H1 (cell line): ENCODE results near the gene KCNQ1. TPM values are rescaled to one million over a fixed set of nuclear protein-coding genes. Genes with fewer than 3 reads are reported as not detected.

Experiments
- CTCF ChIA-PET: fragments of 300-600 bp; sonication (Branson Sonifier 250); formaldehyde crosslinking; loops from one replicate; lab custom pipeline; 2021; ENCODE audit not compliant: partially characterized antibody; lab: Charles Lee
- POLR2A ChIA-PET: fragments of 300-600 bp; sonication (Branson Sonifier 250); formaldehyde crosslinking; loops from one replicate; lab custom pipeline; 2021; ENCODE audit warnings: inconsistent platforms; ENCODE audit not compliant: partially characterized antibody; lab: Charles Lee
- DNase-seq, 2 experiments: peaks; one replicate each; pipeline versions ENCODE4 v3.0.0 to v3.0.0-alpha.2; 2010 to 2022; ENCODE audit warnings: low spot score in 2 of 2, low read depth in 1 of 2, mixed read lengths in 1 of 2
- FAIRE-seq: peaks from 2 replicates; lab custom pipeline; 2011; peaks lifted over from hg19 to GRCh38; lab: Jason Lieb, UNC
- H2AFZ ChIP-seq: 2 replicates; pipeline ENCODE4 v1.8.1; 2012; ENCODE audit warnings: low read length, inconsistent platforms
- H2AK5ac ChIP-seq: 2 replicates; pipeline ENCODE4 v1.6.1; 2013; ENCODE audit warnings: low read depth, low read length
- H2BK120ac ChIP-seq: replicated peaks from 2 replicates; pipeline ENCODE3; 2013; ENCODE audit warnings: low read depth, low read length, inconsistent platforms
- H2BK12ac ChIP-seq: 2 replicates; pipeline ENCODE4 v1.6.1; 2013; ENCODE audit warnings: low read depth, low read length
- H2BK15ac ChIP-seq: 2 replicates; pipeline ENCODE4 v1.6.1; 2013; ENCODE audit warnings: low read length
- H2BK20ac ChIP-seq: 2 replicates; pipeline ENCODE4 v1.6.1; 2013; ENCODE audit warnings: low read length
- H2BK5ac ChIP-seq: 2 replicates; pipeline ENCODE4 v1.6.1; 2013; ENCODE audit warnings: low read depth, low read length
- H3K14ac ChIP-seq: 2 replicates; pipeline ENCODE4 v1.6.1; 2013; ENCODE audit warnings: inconsistent platforms; ENCODE audit not compliant: insufficient read length
- H3K18ac ChIP-seq: 2 replicates; pipeline ENCODE4 v1.6.1; 2013; ENCODE audit warnings: low read length; ENCODE audit errors: extremely low read depth
- H3K23ac ChIP-seq: 2 replicates; pipeline ENCODE4 v1.6.1; 2013; ENCODE audit warnings: inconsistent platforms; ENCODE audit not compliant: insufficient read length
- H3K23me2 ChIP-seq: 2 replicates; pipeline ENCODE4 v1.6.1; 2013; ENCODE audit warnings: low read depth, low read length
- H3K27ac ChIP-seq: 2 replicates; pipeline ENCODE4 v1.6.1; 2011; ENCODE audit warnings: low read depth, low read length, inconsistent platforms
- H3K27me3 ChIP-seq, 4 experiments: replicated peaks in 1 of 4; 1 replicate in 1 of 4; 2 replicates in 3 of 4; pipeline versions ENCODE4 v1.6.1 to v1.8.1; 2011 to 2013; ENCODE audit warnings: low read length in 3 of 4, mild to moderate bottlenecking in 3 of 4, inconsistent platforms in 2 of 4, mixed read lengths in 2 of 4, moderate library complexity in 1 of 4; ENCODE audit not compliant: control insufficient read depth in 3 of 4, insufficient read depth in 3 of 4; ENCODE audit errors: extremely low read depth in 1 of 4
- H3K36me3 ChIP-seq, 4 experiments: 2 replicates each; pipeline versions ENCODE4 v1.6.1 to v1.8.1; 2011 to 2013; ENCODE audit warnings: mild to moderate bottlenecking in 4 of 4, low read length in 3 of 4, moderate library complexity in 2 of 4, control low read depth in 1 of 4, inconsistent platforms in 1 of 4; ENCODE audit not compliant: insufficient read depth in 4 of 4, control insufficient read depth in 2 of 4
- H3K4ac ChIP-seq: replicated peaks from 2 replicates; pipeline ENCODE3; 2013; ENCODE audit warnings: low read length, low read depth, mixed read lengths, inconsistent platforms; ENCODE audit not compliant: insufficient read length
- H3K4me1 ChIP-seq, 4 experiments: replicated peaks in 1 of 4; 1 replicate in 1 of 4; 2 replicates in 3 of 4; pipeline versions ENCODE4 v1.6.1 to v1.8.1; 2011 to 2013; ENCODE audit warnings: low read length in 3 of 4, inconsistent platforms in 2 of 4, mixed read lengths in 1 of 4; ENCODE audit not compliant: insufficient read depth in 4 of 4, control insufficient read depth in 3 of 4
- H3K4me2 ChIP-seq, 2 experiments: 2 replicates each; pipeline versions ENCODE4 v1.6.1 to v1.8.1; 2011 to 2013; ENCODE audit warnings: low read depth in 2 of 2, low read length in 2 of 2, control low read depth in 1 of 2, inconsistent platforms in 1 of 2, mild to moderate bottlenecking in 1 of 2; ENCODE audit not compliant: insufficient read depth in 1 of 2
- H3K4me3 ChIP-seq, 4 experiments: fragments of 200-600, 300-600 bp in 1 of 4; sonication (generic), shearing (Covaris generic), sonication (Bioruptor Twin) in 1 of 4; 2 replicates each; pipeline versions ENCODE4 v1.5.1 to v1.8.1; 2011 to 2016; ENCODE audit warnings: low read length in 4 of 4, low read depth in 3 of 4, control low read depth in 2 of 4, inconsistent platforms in 2 of 4, mild to moderate bottlenecking in 2 of 4, mixed read lengths in 1 of 4, moderate library complexity in 1 of 4; ENCODE audit not compliant: insufficient read depth in 2 of 4; ENCODE audit errors: extremely low read depth in 1 of 4
- H3K56ac ChIP-seq: replicated peaks from 2 replicates; pipeline ENCODE3; 2013; ENCODE audit warnings: low read depth, mild to moderate bottlenecking, mixed read lengths, low read length, inconsistent platforms; ENCODE audit not compliant: insufficient read length
- H3K79me1 ChIP-seq: 2 replicates; pipeline ENCODE4 v1.6.1; 2013; ENCODE audit warnings: low read depth, low read length, control low read depth
- H3K79me2 ChIP-seq, 2 experiments: 2 replicates each; pipeline versions ENCODE4 v1.6.1 to v1.8.1; 2012 to 2013; ENCODE audit warnings: low read length in 2 of 2, mild to moderate bottlenecking in 2 of 2, inconsistent platforms in 1 of 2; ENCODE audit not compliant: insufficient read depth in 2 of 2, control insufficient read depth in 1 of 2
- H3K9ac ChIP-seq, 4 experiments: replicated peaks in 1 of 4; 1 replicate in 1 of 4; 2 replicates in 3 of 4; pipeline versions ENCODE4 v1.6.1 to v1.8.1; 2011 to 2013; ENCODE audit warnings: low read depth in 3 of 4, low read length in 3 of 4, control low read depth in 2 of 4, mild to moderate bottlenecking in 2 of 4, moderate library complexity in 2 of 4, inconsistent platforms in 1 of 4; ENCODE audit errors: extremely low read depth in 1 of 4
- H3K9me3 ChIP-seq, 2 experiments: 2 replicates each; pipeline versions ENCODE4 v1.6.1 to v1.8.1; 2012 to 2013; ENCODE audit warnings: mild to moderate bottlenecking in 2 of 2, moderate library complexity in 2 of 2, control low read depth in 1 of 2, inconsistent platforms in 1 of 2, low read depth in 1 of 2, low read length in 1 of 2, mixed read lengths in 1 of 2; ENCODE audit not compliant: insufficient read depth in 2 of 2
- H4K20me1 ChIP-seq, 2 experiments: replicated peaks in 1 of 2; 2 replicates each; pipeline versions ENCODE3 to v1.8.1; 2011 to 2013; ENCODE audit warnings: inconsistent platforms in 2 of 2, low read length in 2 of 2, mild to moderate bottlenecking in 1 of 2; ENCODE audit not compliant: insufficient read depth in 2 of 2, control insufficient read depth in 1 of 2
- H4K5ac ChIP-seq: 2 replicates; pipeline ENCODE4 v1.6.1; 2013; ENCODE audit warnings: low read length, low read depth, mixed read lengths, inconsistent platforms; ENCODE audit not compliant: insufficient read length
- H4K8ac ChIP-seq: 2 replicates; pipeline ENCODE4 v1.8.0; 2013; ENCODE audit warnings: mild to moderate bottlenecking, moderate library complexity, low read length, inconsistent platforms; ENCODE audit not compliant: insufficient read depth; ENCODE audit errors: extremely low read depth
- H4K91ac ChIP-seq: replicated peaks from 2 replicates; pipeline ENCODE3; 2013; ENCODE audit warnings: low read length, mixed read lengths, inconsistent platforms; ENCODE audit not compliant: insufficient read length
- BCL11A ChIP-seq, 2 experiments: IDR thresholded peaks; one replicate each; pipeline ENCODE4 v1.6.1; 2011; ENCODE audit warnings: low read depth in 2 of 2, low read length in 2 of 2, mild to moderate bottlenecking in 2 of 2
- BRCA1 ChIP-seq: IDR thresholded peaks from 2 replicates; pipeline ENCODE4 v1.6.1; 2012; ENCODE audit warnings: low read depth, low read length, improper control_type of control experiment
- CBX8 ChIP-seq: fragments of 300-800, 300-1000 bp; sonication (generic); IDR thresholded peaks from 2 replicates; pipeline ENCODE4 v1.7.1; 2016; ENCODE audit warnings: low read depth, low read length, borderline replicate concordance
- JUN ChIP-seq: IDR thresholded peaks from 2 replicates; pipeline ENCODE4 v1.6.1; 2011; ENCODE audit warnings: low read depth, mild to moderate bottlenecking, improper control_type of control experiment, low read length
- MAFK ChIP-seq: IDR thresholded peaks from 2 replicates; pipeline ENCODE4 v1.6.1; 2012; ENCODE audit warnings: low read depth, mild to moderate bottlenecking, improper control_type of control experiment, low read length
- SIRT6 ChIP-seq: IDR thresholded peaks from one replicate; pipeline ENCODE4 v1.7.1; 2012; ENCODE audit warnings: low read length, inconsistent platforms
- TEAD4 ChIP-seq: IDR thresholded peaks from 2 replicates; pipeline ENCODE4 v1.6.1; 2012; ENCODE audit warnings: low read depth, low read length, inconsistent platforms, mixed read lengths
- WGBS, 2 experiments: shearing (Covaris generic) in 1 of 2; methylation state at CpG; one replicate each; pipeline versions ENCODE4 v1.1.6 to v1.1.7; 2013 to 2015; ENCODE audit warnings: low lambda C conversion rate in 2 of 2, mixed read lengths in 2 of 2, inconsistent platforms in 1 of 2, low coverage in 1 of 2, missing lambda C conversion rate in 1 of 2; ENCODE audit not compliant: insufficient replicate concordance in 2 of 2, insufficient coverage in 1 of 2, insufficient read length in 1 of 2; ENCODE audit errors: extremely low coverage in 1 of 2, missing lambda C conversion rate in 1 of 2; 5-methylcytosine and 5-hydroxymethylcytosine counted together
- polyA plus RNA-seq, 7 experiments: library from polyadenylated mRNA; depleted of rRNA in 3 of 7; stranded (reverse) in 5 of 7; unstranded in 2 of 7; fragments of >200 nt in 5 of 7; fragments of 200-250 nt in 2 of 7; gene quantifications; 1 replicate in 5 of 7; 2 replicates in 1 of 7; 4 replicates in 1 of 7; pipeline versions ENCODE4 v1.2.1 to v1.2.3, GENCODE V29; 2011 to 2013; ENCODE audit warnings: missing spikeins in 2 of 7, mixed read lengths in 2 of 7
- total RNA-seq: library from RNA; stranded (reverse); fragmentation: NEBNext Ultra II Directional; extraction: Animal tissue kit (Norgen Biotek cat#: 25700); gene quantifications from 2 replicates; pipeline ENCODE4 v1.2.1, GENCODE V29; 2021
- TF ChIP-seq, protein P1 (sequence below): IDR thresholded peaks from 2 replicates; pipeline ENCODE4 v1.6.1; 2012; ENCODE audit warnings: inconsistent platforms

The KCNQ1 gene
- total and polyA plus RNA-seq, 2 of the 8 experiments (the other 6 are each of a cell fraction or from before 2014, with no cell fraction given), result 1.9 to 2.0 TPM

DNA sequence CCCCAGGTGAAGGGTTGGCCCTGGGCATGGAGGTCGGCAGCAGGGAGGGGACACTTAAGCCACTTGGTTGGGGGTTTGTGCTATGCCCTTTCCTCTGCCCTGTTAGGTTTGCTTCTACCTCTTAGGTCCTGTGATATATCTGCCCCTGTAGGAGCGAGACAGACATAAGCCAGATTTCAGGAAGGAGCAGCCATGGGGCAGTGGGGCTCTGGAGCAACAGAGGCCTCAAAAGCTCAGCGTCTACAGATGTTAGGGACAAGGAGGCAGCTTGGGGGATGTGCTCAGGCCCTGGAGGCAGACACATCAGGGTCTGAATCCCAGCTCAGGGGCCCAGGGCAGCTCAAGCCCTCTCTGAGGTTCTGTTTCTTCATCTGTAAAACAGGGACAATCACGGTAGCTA is 282.2 kb downstream of the KCNQ1 start:
- H3K9me3 ChIP-seq, result peaks cover 12 to 25% of the 10 kb centered on the region in 2 experiments
- H3K27me3 ChIP-seq, result peaks cover 15 to 83% (median 52%) of the 10 kb centered on the region in 4 experiments
- no peak for DNase-seq
- no peak overlapping the region for H3K9ac ChIP-seq
- no peak overlapping the region for H3K14ac ChIP-seq
- H3K4me3 ChIP-seq, result no peak overlapping the region
- H2AFZ ChIP-seq, result no peak overlapping the region
- H3K18ac ChIP-seq, result no peak overlapping the region
- peak overlapping the region; percentile 65; the same call in 1 of the 2 replicates for H2AK5ac ChIP-seq
- no peak overlapping the region for H3K23ac ChIP-seq
- no peaks in the 10 kb centered on the region for H3K79me2 ChIP-seq
- no peaks in the 10 kb centered on the region for H3K36me3 ChIP-seq
- no peaks in the 10 kb centered on the region for H3K79me1 ChIP-seq
- no peak overlapping the region for H3K4me2 ChIP-seq
- H4K20me1 ChIP-seq, result peaks cover 0 to 8% of the 10 kb centered on the region in 2 experiments
- no peak overlapping the region for H2BK5ac ChIP-seq
- H3K27ac ChIP-seq, result no peak overlapping the region
- H2BK120ac ChIP-seq, result no peak overlapping the region
- FAIRE-seq, result no peak
- H4K8ac ChIP-seq, result no peak overlapping the region
- no peaks in the 10 kb centered on the region for H3K23me2 ChIP-seq
- peaks cover 0 to 4% (median 0%) of the 10 kb centered on the region in 4 experiments; a peak in 3 of 7 replicates for H3K4me1 ChIP-seq
- 93% methylated on average over 4 of the region's 4 CpGs; no CpG with 5 or more reads in 1 of the 2 experiments for WGBS, 2 experiments
- no peak overlapping the region for H4K91ac ChIP-seq
- H3K56ac ChIP-seq, result no peak overlapping the region
- H3K4ac ChIP-seq, result no peak overlapping the region
- no peak overlapping the region for H2BK20ac ChIP-seq
- H2BK12ac ChIP-seq, result no peak overlapping the region
- ChIA-PET POLR2A (interaction anchor here (0.8 kb wide), 1 partner anchor 23 kb away, joined by 3 read pairs; no protein-coding TSS in a partner anchor), CTCF (interaction anchor here (0.9 kb wide), 1 partner anchor 16 kb away, joined by 3 read pairs; no protein-coding TSS in a partner anchor)
- TF ChIP-seq TEAD4, result no peak
- TF ChIP-seq JUN, result no peak
- no peak for TF ChIP-seq BRCA1
- TF ChIP-seq SIRT6, result no peak
- TF ChIP-seq, protein P1, sequence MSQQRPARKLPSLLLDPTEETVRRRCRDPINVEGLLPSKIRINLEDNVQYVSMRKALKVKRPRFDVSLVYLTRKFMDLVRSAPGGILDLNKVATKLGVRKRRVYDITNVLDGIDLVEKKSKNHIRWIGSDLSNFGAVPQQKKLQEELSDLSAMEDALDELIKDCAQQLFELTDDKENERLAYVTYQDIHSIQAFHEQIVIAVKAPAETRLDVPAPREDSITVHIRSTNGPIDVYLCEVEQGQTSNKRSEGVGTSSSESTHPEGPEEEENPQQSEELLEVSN, result no peak
- TF ChIP-seq BCL11A (IDR thresholded peaks at IDR 0.05; ENCODE audit: low read depth in 2 of 2, low read length in 2 of 2), result no peak
- no peak for TF ChIP-seq MAFK
- no peak for TF ChIP-seq CBX8
- no peak overlapping the region for H2BK15ac ChIP-seq
- H4K5ac ChIP-seq, result no peak overlapping the region
